NCI-H128 (cell line): Measurements from ENCODE around the gene SRL.

Source experiments
- DNase-seq: peaks from one replicate; lab custom pipeline; 2025; ENCODE audit not compliant: unreplicated experiment; lab: John Stamatoyannopoulos, UW

SRL gene

GRCh38 chr16:4241928-4242283 lies at the start of gene SRL:
Gene SRL, minus strand, starts transcription at chr16:4242080. Its CDS starts 13 bp downstream, at chr16:4242067.
- DNase-seq, result no peak

GRCh38 chr16:4290236-4290830 lies 48.5 kb upstream of the SRL start:
- DNase-seq, result no peak

GRCh38 chr16:4288148-4288921 lies 46.5 kb upstream of the SRL start:
- no peak for DNase-seq

- DNase-seq, result no peak
Observed at GRCh38 chr16:4285167-4285566, 43.3 kb upstream of the SRL start.

GRCh38 chr16:4283939-4284338 lies 42.1 kb upstream of the SRL start:
- DNase-seq, result no peak

DNA sequence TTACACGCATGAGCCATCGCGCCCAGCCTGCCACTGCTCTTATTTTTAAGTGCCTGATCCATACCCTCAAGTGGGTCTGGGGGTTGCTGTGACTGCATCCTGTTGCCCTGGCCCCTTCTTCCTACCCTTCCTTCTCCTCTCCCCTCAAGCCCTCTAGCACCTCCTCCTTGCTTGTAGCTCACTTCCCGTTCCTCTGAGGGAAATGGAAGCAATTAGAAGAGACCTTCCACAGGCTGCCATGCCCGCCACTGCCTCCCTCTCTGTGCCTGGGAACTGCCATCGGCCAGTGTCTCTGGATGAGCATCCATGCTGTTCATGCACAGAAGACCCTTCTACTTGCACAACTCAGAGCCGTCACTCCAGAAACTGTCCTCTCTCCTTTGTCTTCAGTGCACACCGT lies 41.6 kb upstream of the SRL start:
- DNase-seq, result no peak

- no peak for DNase-seq
Observed at GRCh38 chr16:4280625-4281024, 38.7 kb upstream of the SRL start.

- DNase-seq, result no peak
Observed at GRCh38 chr16:4277987-4278513, 36.2 kb upstream of the SRL start.

GRCh38 chr16:4275861-4276260 lies 34.0 kb upstream of the SRL start:
- no peak for DNase-seq

GRCh38 chr16:4273858-4274311 lies 32.0 kb upstream of the SRL start:
- no peak for DNase-seq

DNA sequence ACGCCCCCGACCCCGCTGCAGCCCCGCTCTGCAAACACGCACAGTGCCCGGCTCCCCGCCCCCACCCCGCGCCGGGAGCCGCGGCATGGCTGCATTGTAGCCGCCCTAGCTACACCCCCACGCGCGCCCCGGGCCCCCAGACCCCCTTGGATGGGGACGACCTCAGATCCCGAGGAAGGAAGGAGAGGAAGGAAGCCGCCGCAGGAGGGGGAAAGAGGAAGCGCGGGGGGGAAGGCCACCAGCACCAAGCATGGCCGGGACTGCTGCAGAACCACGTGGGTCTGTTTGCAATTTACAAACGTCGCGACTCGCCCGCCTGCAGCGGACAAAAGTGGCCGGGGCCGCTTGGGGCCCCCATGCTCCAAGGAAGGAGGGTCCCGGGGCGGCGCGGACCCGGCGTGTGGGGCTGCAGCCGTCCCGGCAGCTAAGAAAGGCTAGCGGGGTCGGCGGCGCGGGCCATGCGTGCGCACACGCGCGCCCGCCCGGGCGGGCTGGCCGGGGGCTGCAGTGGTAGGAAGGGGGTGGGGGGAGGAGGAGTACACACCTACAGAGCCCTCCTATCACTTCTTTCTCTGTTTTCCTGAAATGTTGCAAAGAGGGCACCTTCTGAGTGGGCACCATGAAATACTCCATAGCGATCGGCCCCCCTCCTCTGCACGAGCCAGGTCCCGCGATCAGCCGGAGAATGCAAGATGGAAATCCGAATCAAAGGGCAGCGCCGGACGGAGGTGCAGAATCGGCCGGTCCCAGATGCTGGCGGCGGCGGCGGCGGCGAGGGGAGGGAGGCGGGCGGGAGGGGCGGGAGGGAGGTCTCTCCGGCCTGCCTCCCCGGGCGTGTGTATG lies 30.5 kb upstream of the SRL start:
- DNase-seq, result no peak

GRCh38 chr16:4271176-4272113 lies 29.6 kb upstream of the SRL start:
- no peak for DNase-seq

GRCh38 chr16:4270595-4270994 lies 28.7 kb upstream of the SRL start:
- DNase-seq, result no peak

DNA sequence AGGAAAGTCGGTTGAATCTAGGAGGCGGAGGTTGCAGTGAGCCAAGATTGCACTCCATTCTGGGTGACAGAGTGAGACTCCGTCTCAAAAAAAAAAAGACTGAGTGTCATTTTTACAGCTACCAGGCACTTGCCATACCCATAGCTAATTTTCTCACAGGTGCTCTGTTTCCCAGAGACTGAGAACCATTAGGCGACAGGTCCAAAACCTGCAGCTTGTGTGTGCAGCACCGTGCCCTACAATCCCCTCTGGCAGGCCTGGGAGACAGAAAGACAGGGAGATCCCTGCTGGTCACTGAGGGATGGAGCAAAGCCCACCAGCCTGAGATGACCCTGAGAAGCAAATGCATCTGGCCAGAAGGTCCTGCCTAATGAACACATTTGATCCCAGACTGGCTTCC lies 28.2 kb upstream of the SRL start:
- no peak for DNase-seq

DNA sequence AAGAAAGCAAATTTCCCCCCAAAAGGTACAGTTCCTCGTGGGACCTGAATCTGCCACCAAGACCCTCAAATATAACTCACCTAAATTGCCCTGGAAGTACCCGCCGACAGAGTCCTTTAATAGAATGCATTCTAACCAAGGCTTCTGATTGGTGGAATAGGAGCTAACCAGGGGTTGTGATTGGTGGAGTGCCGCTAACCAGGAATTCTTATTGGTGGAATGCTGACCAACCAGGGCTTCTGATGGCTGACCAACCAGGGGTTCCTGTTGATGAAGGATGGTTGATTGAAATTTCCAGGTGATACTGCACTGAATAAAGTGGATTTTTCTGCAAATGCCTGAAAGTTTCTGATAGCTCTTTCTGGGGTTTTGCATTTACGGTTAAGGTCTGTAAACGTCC lies 24.5 kb upstream of the SRL start:
- no peak for DNase-seq

- no peak for DNase-seq
Observed at GRCh38 chr16:4265676-4266075, 23.8 kb upstream of the SRL start.

GRCh38 chr16:4264546-4264945 lies 22.7 kb upstream of the SRL start:
- DNase-seq, result no peak

- no peak for DNase-seq
Observed at GRCh38 chr16:4263504-4264436, 21.9 kb upstream of the SRL start.

- no peak for DNase-seq
Observed at GRCh38 chr16:4262303-4262835, 20.5 kb upstream of the SRL start.
